RKO (cell line): ENCODE measurements around the gene BLVRA.
"Not testable (repeated sequence)": the region's sequence is repeated elsewhere in the genome, so short reads cannot be mapped to it uniquely, and the experiment has no call there.

Source experiments
- DNase-seq: peaks from one replicate; pipeline ENCODE4 v3.0.0-alpha.2; 2016; ENCODE audit warnings: low spot score

Gene BLVRA

GRCh38 chr7:43810195-43810941 lies 51.9 kb downstream of the BLVRA start:
- DNase-seq: peak; percentile 2

- no peak for DNase-seq
Observed at GRCh38 chr7:43815373-43815772, 56.9 kb downstream of the BLVRA start.

GRCh38 chr7:43816046-43816797 lies 57.7 kb downstream of the BLVRA start:
- DNase-seq: not testable (repeated sequence)

- DNase-seq: not testable (repeated sequence)
Observed at GRCh38 chr7:43823425-43823824, 64.9 kb downstream of the BLVRA start.

GRCh38 chr7:43823941-43824340 lies 65.5 kb downstream of the BLVRA start:
- DNase-seq: no peak

- not testable (repeated sequence) for DNase-seq
Observed at GRCh38 chr7:43824513-43824912, 66.0 kb downstream of the BLVRA start.

GRCh38 chr7:43824963-43825362 lies 66.5 kb downstream of the BLVRA start:
- no peak for DNase-seq

- DNase-seq: no peak
Observed at GRCh38 chr7:43825391-43825808, 66.9 kb downstream of the BLVRA start.

GRCh38 chr7:43830917-43831316 lies 72.4 kb downstream of the BLVRA start:
- DNase-seq: not testable (repeated sequence)

- DNase-seq: peak; percentile 70
Observed at GRCh38 chr7:43834463-43835251, 76.2 kb downstream of the BLVRA start.

GRCh38 chr7:43838201-43838658 lies 79.8 kb downstream of the BLVRA start:
- no peak for DNase-seq

GRCh38 chr7:43843296-43843695 lies 84.8 kb downstream of the BLVRA start:
- DNase-seq: no peak

- peak; percentile 45 for DNase-seq
Observed at GRCh38 chr7:43844257-43844656, 85.8 kb downstream of the BLVRA start.

GRCh38 chr7:43844662-43845061 lies 86.2 kb downstream of the BLVRA start:
- DNase-seq: no peak

- DNase-seq: peak; percentile 52
Observed at GRCh38 chr7:43847496-43847895, 89.0 kb downstream of the BLVRA start.

- DNase-seq: no peak
Observed at GRCh38 chr7:43849047-43849446, 90.6 kb downstream of the BLVRA start.

- no peak for DNase-seq
Observed at GRCh38 chr7:43850348-43851116, 92.1 kb downstream of the BLVRA start.

GRCh38 chr7:43851805-43852204 lies 93.3 kb downstream of the BLVRA start:
- no peak for DNase-seq

- no peak for DNase-seq
Observed at GRCh38 chr7:43855176-43855575, 96.7 kb downstream of the BLVRA start.

- DNase-seq: no peak
Observed at GRCh38 chr7:43856316-43856715, 97.8 kb downstream of the BLVRA start.
